Activated naive CD4-positive, alpha-beta T cell treated with anti-CD3 and anti-CD28 coated beads, Interleukin-2, amount 50 U/mL, for 24 hours (primary cell): ENCODE results near the gene MED15.

Experiments
- H3K27ac Mint-ChIP-seq: one replicate; pipeline ENCODE4 v1.8.0; 2021; ENCODE audit warnings: mild to moderate bottlenecking, mixed read lengths
- H3K27me3 Mint-ChIP-seq: one replicate; pipeline ENCODE4 v1.8.0; 2021; ENCODE audit warnings: mixed read lengths
- H3K36me3 Mint-ChIP-seq: one replicate; pipeline ENCODE4 v1.8.0; 2021; ENCODE audit warnings: mixed read lengths
- H3K4me1 Mint-ChIP-seq: one replicate; pipeline ENCODE4 v1.8.0; 2021; ENCODE audit warnings: mixed read lengths
- H3K4me3 Mint-ChIP-seq: one replicate; pipeline ENCODE4 v1.8.0; 2021; ENCODE audit warnings: mild to moderate bottlenecking, mixed read lengths
- H3K9me3 Mint-ChIP-seq: one replicate; pipeline ENCODE4 v1.8.0; 2021; ENCODE audit warnings: mixed read lengths

Gene MED15

DNA sequence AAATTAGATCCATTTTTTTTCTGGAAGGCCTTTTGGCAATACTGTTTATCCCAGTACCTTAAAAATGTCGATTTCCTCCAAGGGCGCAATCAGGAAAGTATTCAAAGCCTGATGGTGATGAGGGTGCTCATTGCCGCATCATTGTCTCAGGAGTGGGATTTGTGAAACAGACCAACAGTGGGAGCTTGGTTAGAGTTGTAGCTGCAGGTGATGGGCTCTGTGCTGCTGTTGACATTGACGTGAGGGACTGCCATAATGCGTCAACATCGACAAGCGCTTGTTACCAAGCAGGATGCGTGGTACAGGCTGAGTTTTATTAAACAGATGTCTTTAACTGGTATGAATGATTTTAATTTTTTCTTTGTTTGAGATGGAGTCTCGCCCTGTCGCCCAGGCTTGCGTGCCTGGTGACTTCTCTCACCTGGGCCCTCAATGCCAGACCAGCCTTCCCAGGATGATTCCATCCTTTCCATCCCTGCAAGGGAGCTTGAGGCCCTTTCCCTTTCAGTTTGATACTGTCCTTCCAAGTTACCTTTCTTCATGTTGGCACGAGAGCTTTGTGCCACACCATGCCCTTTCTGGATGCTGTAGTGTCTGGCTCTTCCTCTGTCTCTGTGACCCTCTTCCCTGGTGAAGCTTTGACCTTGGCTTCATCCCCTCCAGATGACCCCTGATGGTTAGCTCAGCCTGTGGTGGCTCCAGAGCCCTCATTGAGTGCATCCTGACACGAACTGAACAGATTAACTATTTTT, 10.6 kb downstream of the MED15 start:
- H3K27ac Mint-ChIP-seq: peak overlapping the region; percentile 84
- peaks cover 82% of the 10 kb centered on the region for H3K4me1 Mint-ChIP-seq
- no peaks in the 10 kb centered on the region for H3K27me3 Mint-ChIP-seq
- peaks cover 14% of the 10 kb centered on the region for H3K36me3 Mint-ChIP-seq
- no peaks in the 10 kb centered on the region for H3K9me3 Mint-ChIP-seq
- peak overlapping the region; percentile 36 for H3K4me3 Mint-ChIP-seq

DNA sequence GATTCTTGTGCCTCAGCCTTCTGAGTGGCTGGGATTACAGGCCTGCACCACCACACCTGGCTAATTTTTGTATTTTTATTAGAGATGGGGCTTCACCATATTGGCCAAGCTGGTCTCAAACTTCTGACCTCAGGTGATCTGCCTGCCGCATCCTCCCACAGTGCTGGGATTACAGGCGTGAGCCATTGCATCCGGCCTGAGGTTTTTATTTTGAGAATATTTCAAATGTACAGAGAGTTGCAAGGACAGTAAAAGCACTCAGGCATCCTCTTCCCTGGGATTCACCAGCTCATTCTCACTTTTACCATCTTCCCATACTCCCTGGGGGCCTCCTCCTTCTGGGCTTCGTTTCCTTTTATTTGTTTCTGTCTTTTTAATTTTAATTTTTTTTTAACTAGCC, 12.1 kb downstream of the MED15 start:
- H3K36me3 Mint-ChIP-seq: peaks cover 13% of the 10 kb centered on the region
- peaks cover 85% of the 10 kb centered on the region for H3K4me1 Mint-ChIP-seq
- H3K27me3 Mint-ChIP-seq: no peaks in the 10 kb centered on the region
- no peak overlapping the region for H3K27ac Mint-ChIP-seq
- H3K9me3 Mint-ChIP-seq: no peaks in the 10 kb centered on the region
- H3K4me3 Mint-ChIP-seq: no peak overlapping the region

DNA sequence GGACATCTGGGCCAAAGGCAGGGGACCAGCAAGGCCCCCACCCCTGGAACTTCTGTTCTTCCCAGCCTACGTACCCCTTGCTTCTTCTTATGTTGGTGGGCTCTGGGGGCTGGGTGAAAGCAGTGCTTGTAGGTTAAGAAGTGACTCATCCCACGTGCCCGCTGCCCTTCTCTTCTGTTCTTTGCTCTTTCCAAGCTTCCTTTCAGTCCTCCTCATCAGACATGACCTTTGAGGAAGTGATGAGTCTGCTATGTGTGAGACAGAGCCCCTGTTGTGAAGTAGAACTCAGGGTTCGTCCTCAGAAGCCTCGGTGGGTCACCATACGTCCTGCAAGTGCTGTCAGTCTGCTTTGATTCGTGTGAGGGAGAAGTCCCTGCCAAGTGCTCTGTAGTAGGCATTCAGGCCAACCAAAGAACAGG, 12.7 kb downstream of the MED15 start:
- Mint-ChIP-seq H3K27ac (peak overlapping the region; percentile 71), H3K4me3 (peak overlapping the region; percentile 24), H3K9me3 (no peaks in the 10 kb centered on the region), H3K27me3 (no peaks in the 10 kb centered on the region), H3K36me3 (peaks cover 13% of the 10 kb centered on the region), H3K4me1 (peaks cover 83% of the 10 kb centered on the region)

DNA sequence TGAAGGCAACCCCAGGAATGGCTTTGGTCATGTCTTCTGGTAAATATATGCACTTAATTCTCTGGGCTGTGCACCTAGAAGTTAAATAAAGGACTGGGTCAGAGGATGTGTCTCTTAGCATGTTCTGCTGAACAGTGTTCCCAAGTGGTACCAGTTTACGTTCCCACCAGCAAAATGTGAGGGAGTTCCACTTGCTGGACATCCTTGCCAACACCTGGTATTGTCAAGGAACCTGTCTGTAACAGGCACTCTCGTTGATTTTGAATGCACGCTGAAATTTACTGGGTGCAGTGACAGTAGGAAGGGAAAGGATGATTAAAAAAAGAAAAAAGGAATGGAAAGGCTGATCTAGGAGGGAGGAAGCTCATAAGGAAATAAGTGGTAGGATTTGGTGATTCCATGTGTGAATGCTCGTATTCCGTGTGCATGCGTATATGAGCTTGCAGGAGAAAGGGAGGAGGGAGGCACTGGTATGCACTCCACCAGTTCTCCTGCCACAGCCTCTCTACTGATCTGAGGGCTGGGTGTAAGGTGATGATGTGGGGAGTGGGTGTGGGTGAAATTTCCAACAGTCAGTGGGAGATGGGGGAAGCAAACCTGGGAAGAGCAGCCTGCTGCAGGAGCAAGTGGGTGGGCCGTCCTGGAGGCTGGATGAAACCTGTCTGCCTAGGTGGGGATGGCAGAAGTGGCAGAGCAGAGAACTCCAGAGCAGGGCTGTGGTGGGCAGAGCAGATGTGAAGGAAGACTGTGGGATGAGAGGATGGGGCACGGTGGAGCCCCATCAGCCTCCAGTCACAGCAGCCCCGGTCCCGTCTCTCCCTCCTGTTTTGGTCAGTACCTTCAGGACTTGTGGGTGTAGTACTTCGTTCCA, 15.0 kb downstream of the MED15 start:
- Mint-ChIP-seq H3K36me3 (peaks cover 15% of the 10 kb centered on the region), H3K4me3 (peak overlapping the region; percentile 61), H3K27me3 (no peaks in the 10 kb centered on the region), H3K27ac (peak overlapping the region; percentile 92), H3K9me3 (no peaks in the 10 kb centered on the region), H3K4me1 (peaks cover 82% of the 10 kb centered on the region)

DNA sequence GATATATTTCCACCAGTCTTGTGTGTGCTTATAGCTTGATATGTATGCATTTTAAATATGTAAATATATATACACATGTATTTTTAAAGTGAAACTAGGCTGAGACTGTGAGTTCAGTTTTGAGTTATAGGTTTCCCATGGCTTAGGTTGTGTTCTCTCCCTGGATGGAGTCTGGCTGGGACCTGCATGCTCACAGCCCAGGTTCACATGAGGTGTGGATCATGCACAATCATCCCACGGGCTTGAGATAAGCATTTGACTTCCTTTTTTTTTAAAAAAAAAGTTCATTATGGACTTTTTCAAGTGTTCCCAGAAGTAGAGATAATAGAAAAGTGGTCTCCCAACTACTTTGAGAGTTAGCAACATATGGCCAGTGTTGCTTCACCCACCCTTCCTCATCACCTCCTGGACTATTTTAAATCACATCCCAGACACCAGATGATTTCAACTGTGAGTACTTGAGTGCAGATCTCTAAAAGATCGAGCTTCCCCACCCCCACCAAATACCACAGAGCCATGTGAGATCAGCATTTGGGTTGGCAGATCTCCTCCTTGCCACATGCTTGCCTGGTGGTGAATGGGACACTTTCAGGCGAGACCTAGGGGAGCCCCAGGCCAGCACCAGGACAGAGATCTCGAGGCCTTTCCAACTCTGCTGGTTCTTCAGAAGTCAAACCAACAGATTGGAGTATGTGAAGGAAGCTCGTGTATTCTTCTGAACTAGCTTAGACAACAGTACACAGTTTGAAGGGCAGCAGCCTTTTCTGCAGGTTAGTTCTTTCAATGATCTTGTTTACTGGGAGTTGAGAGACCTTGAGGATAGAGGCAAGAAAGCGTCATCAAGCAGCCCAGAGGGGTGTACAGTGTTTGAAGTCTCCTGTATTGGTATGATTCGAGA, 15.9 kb downstream of the MED15 start:
- Mint-ChIP-seq H3K27ac (peak overlapping the region; percentile 77), H3K9me3 (no peaks in the 10 kb centered on the region), H3K4me3 (peak overlapping the region; percentile 61), H3K4me1 (peaks cover 78% of the 10 kb centered on the region), H3K27me3 (no peaks in the 10 kb centered on the region), H3K36me3 (peaks cover 17% of the 10 kb centered on the region)

DNA sequence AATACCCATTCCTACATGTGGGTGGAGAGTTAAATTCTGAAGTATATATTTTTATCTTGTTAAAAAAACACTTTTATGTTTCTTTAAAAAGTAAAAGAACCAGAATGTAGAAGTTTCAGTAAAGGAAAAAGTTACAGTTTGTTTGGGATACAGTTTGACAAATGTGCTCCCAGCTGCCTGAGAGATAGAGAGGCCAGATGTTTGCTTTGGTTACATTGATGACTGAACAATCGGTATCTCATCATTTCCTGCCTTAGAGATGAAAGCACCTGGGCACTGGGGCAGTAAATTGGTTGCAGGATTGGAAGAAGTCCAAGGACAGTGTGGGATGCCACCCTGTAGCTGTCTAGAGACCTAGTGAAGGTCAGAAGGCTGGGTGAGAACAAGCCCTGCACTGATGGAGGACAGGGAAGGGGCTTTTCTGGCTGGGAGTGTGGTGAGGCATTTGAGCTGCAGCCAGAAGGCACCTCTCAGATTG, 16.6 kb downstream of the MED15 start:
- H3K4me1 Mint-ChIP-seq: peaks cover 71% of the 10 kb centered on the region

GRCh38 chr22:20525048-20525447, 17.6 kb downstream of the MED15 start:
- Mint-ChIP-seq H3K4me3 (no peak overlapping the region), H3K36me3 (peaks cover 15% of the 10 kb centered on the region), H3K27ac (no peak overlapping the region), H3K27me3 (no peaks in the 10 kb centered on the region), H3K4me1 (peaks cover 64% of the 10 kb centered on the region), H3K9me3 (no peaks in the 10 kb centered on the region)

More for the DNA sequence above, 16.6 kb downstream of the MED15 start:
- Mint-ChIP-seq H3K36me3 (peaks cover 15% of the 10 kb centered on the region), H3K27ac (peak overlapping the region; percentile 77), H3K9me3 (no peaks in the 10 kb centered on the region), H3K27me3 (no peaks in the 10 kb centered on the region), H3K4me3 (peak overlapping the region; percentile 67)

- H3K27ac Mint-ChIP-seq: no peak overlapping the region
- no peaks in the 10 kb centered on the region for H3K9me3 Mint-ChIP-seq
- no peak overlapping the region for H3K4me3 Mint-ChIP-seq
- peaks cover 10% of the 10 kb centered on the region for H3K36me3 Mint-ChIP-seq
- H3K4me1 Mint-ChIP-seq: peaks cover 64% of the 10 kb centered on the region
- no peaks in the 10 kb centered on the region for H3K27me3 Mint-ChIP-seq
Measured at GRCh38 chr22:20526305-20526627, 18.9 kb downstream of the MED15 start.

DNA sequence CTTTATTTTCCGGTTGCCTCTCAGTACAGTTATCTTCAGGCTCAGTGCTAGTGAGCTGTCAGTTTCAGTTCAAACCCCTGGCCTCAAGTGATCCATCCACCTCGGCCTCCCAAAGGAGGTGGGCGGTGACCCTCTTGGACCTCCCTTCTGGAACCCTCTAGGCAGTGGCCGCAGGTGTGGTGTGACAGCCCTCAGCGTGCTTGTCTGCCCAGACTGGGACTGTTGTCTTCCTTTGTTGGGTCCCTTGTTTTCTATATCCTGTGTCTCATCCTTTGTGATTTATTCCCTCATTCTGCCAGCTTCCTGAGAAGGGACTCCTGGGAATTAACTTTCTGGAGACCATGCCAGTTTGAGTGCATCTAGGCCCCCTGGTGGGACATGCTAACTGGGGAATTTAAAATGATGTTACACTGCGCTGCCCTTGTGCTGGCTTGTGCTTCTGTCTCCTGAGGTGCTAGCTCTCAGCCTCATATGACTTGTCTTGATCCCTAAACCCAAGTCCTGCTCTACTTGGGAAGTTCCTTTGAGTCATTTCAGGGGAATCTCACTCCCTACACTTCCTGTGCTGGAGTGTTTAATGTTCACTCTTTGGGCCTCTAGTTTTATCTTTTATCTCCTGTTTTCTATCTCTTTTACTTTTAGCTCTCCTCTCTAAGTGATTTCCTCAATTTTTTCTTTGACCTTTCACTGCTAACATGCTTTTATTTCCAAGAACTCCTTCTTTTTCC, 19.4 kb downstream of the MED15 start:
- Mint-ChIP-seq H3K27me3 (no peaks in the 10 kb centered on the region), H3K27ac (no peak overlapping the region), H3K4me3 (no peak overlapping the region), H3K36me3 (peaks cover 10% of the 10 kb centered on the region), H3K9me3 (no peaks in the 10 kb centered on the region), H3K4me1 (peaks cover 67% of the 10 kb centered on the region)

GRCh38 chr22:20528405-20528978, 21.1 kb downstream of the MED15 start:
- Mint-ChIP-seq H3K9me3 (no peaks in the 10 kb centered on the region), H3K4me3 (no peak overlapping the region), H3K27ac (no peak overlapping the region), H3K36me3 (peaks cover 5% of the 10 kb centered on the region), H3K4me1 (peaks cover 66% of the 10 kb centered on the region), H3K27me3 (no peaks in the 10 kb centered on the region)

DNA sequence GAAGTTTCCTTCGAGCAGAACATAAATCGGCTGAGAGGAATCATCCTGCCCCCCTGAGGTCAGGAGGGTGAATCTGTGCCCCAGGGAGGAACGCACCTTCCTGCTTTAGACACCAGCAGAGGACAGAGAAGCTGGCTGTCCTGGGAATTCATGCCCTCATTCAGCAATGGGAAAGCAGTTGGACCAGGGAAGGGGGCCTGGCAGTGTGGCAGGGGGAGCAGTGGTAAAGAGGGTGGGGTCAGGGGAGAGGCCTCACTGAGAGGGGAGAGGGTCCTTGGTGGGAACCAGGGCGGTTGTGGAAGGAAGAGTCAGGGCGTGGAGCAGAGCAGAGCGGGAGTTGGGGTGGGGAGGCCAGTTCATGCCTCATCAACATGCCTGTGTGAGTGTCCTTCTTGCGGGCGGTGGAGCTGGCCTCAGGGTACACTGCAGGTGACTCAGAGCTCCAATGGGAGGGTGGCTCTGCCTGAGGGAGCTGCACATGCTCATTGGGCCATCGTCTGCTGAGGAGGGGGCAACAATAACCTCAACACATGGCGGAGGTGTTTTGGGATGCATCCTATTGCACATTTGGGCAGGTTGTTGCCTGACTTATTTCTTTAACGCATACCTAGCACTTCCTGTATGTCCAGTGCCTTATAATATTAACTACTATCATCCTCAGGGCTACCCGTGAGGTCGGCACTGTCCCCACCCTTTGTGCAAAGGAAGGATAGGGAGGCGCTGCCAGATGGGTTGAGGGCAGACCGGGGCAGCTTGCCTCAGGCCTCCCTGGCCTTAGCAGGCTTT, 23.2 kb downstream of the MED15 start:
- H3K27ac Mint-ChIP-seq: no peak overlapping the region

DNA sequence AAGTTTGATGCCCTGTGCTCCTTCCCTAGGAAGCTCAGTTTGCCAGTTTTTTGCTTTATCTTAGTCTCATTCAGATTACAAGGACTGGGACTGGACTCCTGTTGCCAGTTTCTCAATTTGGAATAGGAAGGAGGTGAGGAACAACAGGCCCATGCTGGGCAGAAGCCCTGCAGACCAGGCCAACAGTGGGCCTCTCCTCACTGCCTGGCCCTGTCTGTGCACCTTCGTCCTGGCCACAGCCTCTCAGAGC, 23.7 kb downstream of the MED15 start:
- no peak overlapping the region for H3K27ac Mint-ChIP-seq
- no peaks in the 10 kb centered on the region for H3K27me3 Mint-ChIP-seq
- H3K4me1 Mint-ChIP-seq: peaks cover 71% of the 10 kb centered on the region
- no peak overlapping the region for H3K4me3 Mint-ChIP-seq
- H3K36me3 Mint-ChIP-seq: peaks cover 5% of the 10 kb centered on the region
- H3K9me3 Mint-ChIP-seq: no peaks in the 10 kb centered on the region

More for the DNA sequence above, 23.2 kb downstream of the MED15 start:
- no peaks in the 10 kb centered on the region for H3K9me3 Mint-ChIP-seq
- H3K4me3 Mint-ChIP-seq: no peak overlapping the region
- peaks cover 72% of the 10 kb centered on the region for H3K4me1 Mint-ChIP-seq
- no peaks in the 10 kb centered on the region for H3K27me3 Mint-ChIP-seq
- H3K36me3 Mint-ChIP-seq: peaks cover 5% of the 10 kb centered on the region

- Mint-ChIP-seq H3K4me3 (peak overlapping the region; percentile 33), H3K36me3 (peaks cover 3% of the 10 kb centered on the region), H3K27me3 (no peaks in the 10 kb centered on the region)
Measured at GRCh38 chr22:20531404-20532201, 24.2 kb downstream of the MED15 start.

More at GRCh38 chr22:20531404-20532201, 24.2 kb downstream of the MED15 start:
- H3K4me1 Mint-ChIP-seq: peaks cover 70% of the 10 kb centered on the region
- H3K9me3 Mint-ChIP-seq: no peaks in the 10 kb centered on the region
- peak overlapping the region; percentile 88 for H3K27ac Mint-ChIP-seq
